Retinal pigment epithelial cell (primary cell): Measurements from ENCODE around the gene BTBD17.

Source experiments
- DNase-seq: peaks from one replicate; pipeline ENCODE4 v3.0.0-alpha.2; 2010; ENCODE audit warnings: low read depth
- H3K4me3 ChIP-seq: 2 replicates; pipeline ENCODE4 v1.5.1; 2011; ENCODE audit warnings: mild to moderate bottlenecking, low read length, control low read depth, moderate library complexity
- CTCF ChIP-seq: conservative IDR thresholded peaks from 2 replicates; pipeline ENCODE4 v1.5.1; 2011; ENCODE audit warnings: low read depth, low read length, control low read depth, inconsistent platforms

BTBD17 gene

GRCh38 chr17:74368341-74369081 lies 6.8 kb upstream of the BTBD17 start:
- no peak overlapping the region for H3K4me3 ChIP-seq
- TF ChIP-seq CTCF = peak; percentile 94
- DNase-seq = no peak

GRCh38 chr17:74367206-74367605 lies 5.5 kb upstream of the BTBD17 start, which contains the start of gene GPR142:
Gene GPR142, plus strand, starts transcription at chr17:74367506. Its CDS starts 2,035 bp downstream, at chr17:74369541.
- no peak for DNase-seq
- no peak within 1 kb of the TSS for H3K4me3 ChIP-seq
- no peak for TF ChIP-seq CTCF

- no peak overlapping the region for H3K4me3 ChIP-seq
Measured at GRCh38 chr17:74362810-74363498, 1.3 kb upstream of the BTBD17 start.

GRCh38 chr17:74362069-74362405 lies 369 bp upstream of the BTBD17 start:
- no peak for DNase-seq
- H3K4me3 ChIP-seq = no peak overlapping the region
- TF ChIP-seq CTCF = no peak

More at GRCh38 chr17:74362810-74363498, 1.3 kb upstream of the BTBD17 start:
- no peak for DNase-seq
- no peak for TF ChIP-seq CTCF

GRCh38 chr17:74360899-74361229 lies 804 bp downstream of the BTBD17 start:
- TF ChIP-seq CTCF = no peak
- no peak overlapping the region for H3K4me3 ChIP-seq
- DNase-seq = no peak

GRCh38 chr17:74359916-74360315 lies 1.8 kb downstream of the BTBD17 start:
- DNase-seq = no peak
- no peak overlapping the region for H3K4me3 ChIP-seq
- no peak for TF ChIP-seq CTCF

GRCh38 chr17:74358697-74359096 lies 3.0 kb downstream of the BTBD17 start:
- no peak for TF ChIP-seq CTCF
- H3K4me3 ChIP-seq = no peak overlapping the region
- DNase-seq = no peak
